HG02610 (cell line): ENCODE results near the gene DCBLD1.
"Not testable (repeated sequence)": the region's sequence is repeated elsewhere in the genome, so short reads cannot be mapped to it uniquely, and the experiment has no call there.

ENCODE experiments used
- ATAC-seq: cut with Tn5 transposase; IDR thresholded peaks from one replicate; pipeline ENCODE4 v1.9.1; 2021; ENCODE audit warnings: mild to moderate bottlenecking, moderate library complexity; ENCODE audit not compliant: unreplicated experiment

Gene DCBLD1

GRCh38 chr6:117482240-117483003, at the start of gene DCBLD1:
TSS of gene DCBLD1 (plus strand) at chr6:117482674. CDS start at chr6:117482782, 108 bp downstream.
- peak; percentile 88 for ATAC-seq

- ATAC-seq, result no peak
Observed at GRCh38 chr6:117440706-117441525, 41.6 kb upstream of the DCBLD1 start.

- no peak for ATAC-seq
Observed at GRCh38 chr6:117441824-117442264, 40.6 kb upstream of the DCBLD1 start.

GRCh38 chr6:117442313-117442712, 40.2 kb upstream of the DCBLD1 start:
- not testable (repeated sequence) for ATAC-seq

DNA sequence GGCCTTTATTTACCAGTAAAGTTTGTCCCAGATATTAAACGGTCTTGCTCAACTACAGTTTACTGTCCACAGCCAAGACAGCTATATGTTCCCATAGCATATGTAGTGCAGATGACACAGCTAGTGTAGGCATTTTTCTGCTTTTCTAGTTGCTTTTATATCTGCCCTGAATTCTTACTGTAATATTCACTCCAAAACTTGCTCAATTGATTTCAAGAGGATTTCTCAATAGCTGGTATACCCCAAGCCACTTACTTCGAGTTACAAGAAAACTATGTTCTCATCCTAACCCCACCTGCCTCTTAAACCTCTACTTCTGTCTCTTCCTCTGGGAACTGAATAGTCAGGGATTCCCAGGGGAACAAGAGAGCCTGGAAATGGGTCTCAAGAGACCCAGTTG, 37.9 kb upstream of the DCBLD1 start:
- no peak for ATAC-seq

GRCh38 chr6:117446861-117447260, 35.6 kb upstream of the DCBLD1 start:
- ATAC-seq, result no peak

DNA sequence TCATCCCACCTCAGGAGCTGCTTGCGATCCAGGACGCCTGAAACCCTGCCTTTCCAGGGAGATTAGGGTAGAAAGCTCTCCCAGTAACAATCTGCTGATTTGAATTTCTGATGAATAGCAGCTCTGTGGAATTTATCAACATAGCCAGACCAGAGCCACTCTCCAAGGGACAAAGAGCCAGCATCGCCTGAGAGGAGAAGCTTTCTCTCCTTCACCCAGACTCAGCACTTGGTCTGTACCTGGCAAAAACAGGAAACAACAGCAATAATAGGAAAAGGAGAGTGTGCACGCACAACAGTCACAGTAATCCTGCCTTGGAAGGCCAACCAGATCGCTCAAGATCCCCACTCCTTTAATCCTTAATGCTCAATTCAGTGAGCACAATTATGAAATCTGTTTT, 34.5 kb upstream of the DCBLD1 start:
- ATAC-seq, result no peak

- ATAC-seq, result no peak
Observed at GRCh38 chr6:117448732-117449485, 33.6 kb upstream of the DCBLD1 start.

DNA sequence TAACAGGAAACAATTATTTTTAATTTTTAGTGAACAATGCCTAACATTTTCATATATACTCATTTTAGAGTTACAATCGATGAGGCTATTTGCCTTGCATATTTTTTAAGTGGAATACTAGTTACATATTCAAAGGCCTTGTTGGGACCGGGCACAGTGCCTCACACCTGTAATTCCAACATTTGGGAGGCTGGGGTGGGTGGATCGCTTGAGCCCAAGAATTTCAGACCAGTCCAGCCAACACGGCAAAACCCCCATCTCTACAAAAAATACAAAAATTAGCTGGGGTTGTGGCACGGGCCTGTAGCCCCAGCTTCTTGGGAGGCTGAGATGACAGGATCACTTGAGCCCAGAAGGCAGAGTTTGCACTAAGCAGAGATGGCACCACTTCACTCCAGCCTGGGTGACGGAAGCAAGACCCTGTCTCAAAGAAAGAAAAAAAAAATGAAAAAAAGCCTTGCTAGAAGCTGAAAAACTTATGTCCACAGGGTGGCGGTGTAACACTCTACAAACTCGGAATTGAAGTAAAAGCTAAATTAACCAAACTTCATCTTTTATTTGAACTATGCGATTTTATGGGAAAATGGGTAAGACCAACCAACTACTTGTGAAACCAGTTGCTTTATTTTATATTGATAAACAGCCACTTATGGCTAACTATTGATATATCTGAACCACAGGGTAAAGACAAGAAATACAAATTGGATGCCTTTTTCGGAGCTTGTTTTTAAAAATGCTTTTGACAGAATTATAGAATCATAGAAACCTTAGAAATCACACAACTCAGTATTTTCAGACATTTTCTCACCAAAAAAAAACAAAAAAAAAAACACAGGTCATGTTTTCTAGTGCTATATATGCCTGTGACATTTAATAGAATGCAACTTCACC, 32.7 kb upstream of the DCBLD1 start:
- no peak for ATAC-seq

GRCh38 chr6:117451671-117452070, 30.8 kb upstream of the DCBLD1 start:
- ATAC-seq, result no peak

DNA sequence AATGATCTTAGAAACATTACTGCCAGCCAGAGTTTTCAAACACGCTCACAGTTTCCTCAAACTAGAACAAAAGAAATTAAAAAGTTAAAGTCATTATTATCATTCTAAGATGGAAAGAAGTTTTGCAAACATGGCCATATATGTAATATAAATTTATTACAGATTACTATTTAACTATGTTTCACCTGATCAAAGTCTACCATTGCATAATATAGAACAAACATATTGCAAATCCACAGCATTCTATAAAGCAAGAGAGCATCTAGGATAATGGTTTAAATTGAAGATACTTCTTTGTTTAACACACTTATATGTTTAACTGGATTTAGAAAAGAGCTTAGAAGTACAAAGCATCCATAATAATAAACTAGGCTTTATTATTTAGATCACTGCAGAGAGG, 26.2 kb upstream of the DCBLD1 start:
- ATAC-seq, result no peak

GRCh38 chr6:117456998-117457397, 25.5 kb upstream of the DCBLD1 start:
- no peak for ATAC-seq

DNA sequence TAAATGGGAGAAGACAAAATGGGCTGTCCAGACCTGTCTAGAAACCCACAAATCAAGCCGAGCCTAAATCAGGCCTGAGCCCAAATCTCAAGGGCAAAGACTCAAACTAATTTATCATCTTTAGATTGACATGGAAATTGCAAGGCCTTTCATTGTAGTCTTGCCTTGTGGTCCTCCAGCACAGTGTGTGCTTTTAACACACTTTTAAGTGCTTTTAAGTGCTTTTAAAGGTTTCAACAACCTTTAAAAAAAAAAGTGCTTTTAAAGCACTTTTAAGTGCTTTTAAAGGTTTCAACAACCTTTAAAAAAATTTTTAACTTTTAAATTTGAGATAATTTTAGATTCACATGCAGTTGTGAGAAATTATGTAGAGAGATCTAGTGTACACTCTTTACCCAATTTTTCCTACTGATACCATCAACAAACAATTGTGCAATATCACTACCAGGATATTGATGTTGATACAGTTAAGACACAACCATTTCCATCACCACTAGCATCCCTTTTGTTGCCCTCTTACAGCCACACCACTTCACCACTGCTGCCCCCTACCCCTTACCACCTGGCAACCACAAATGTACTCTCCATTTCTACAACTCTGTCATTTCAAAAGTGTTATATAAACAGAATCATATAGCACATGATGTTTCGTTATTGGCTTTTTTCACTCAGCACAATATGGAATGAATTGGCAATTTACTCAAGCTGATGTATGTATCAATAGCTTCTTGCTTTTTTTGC, 23.1 kb upstream of the DCBLD1 start:
- ATAC-seq, result no peak

DNA sequence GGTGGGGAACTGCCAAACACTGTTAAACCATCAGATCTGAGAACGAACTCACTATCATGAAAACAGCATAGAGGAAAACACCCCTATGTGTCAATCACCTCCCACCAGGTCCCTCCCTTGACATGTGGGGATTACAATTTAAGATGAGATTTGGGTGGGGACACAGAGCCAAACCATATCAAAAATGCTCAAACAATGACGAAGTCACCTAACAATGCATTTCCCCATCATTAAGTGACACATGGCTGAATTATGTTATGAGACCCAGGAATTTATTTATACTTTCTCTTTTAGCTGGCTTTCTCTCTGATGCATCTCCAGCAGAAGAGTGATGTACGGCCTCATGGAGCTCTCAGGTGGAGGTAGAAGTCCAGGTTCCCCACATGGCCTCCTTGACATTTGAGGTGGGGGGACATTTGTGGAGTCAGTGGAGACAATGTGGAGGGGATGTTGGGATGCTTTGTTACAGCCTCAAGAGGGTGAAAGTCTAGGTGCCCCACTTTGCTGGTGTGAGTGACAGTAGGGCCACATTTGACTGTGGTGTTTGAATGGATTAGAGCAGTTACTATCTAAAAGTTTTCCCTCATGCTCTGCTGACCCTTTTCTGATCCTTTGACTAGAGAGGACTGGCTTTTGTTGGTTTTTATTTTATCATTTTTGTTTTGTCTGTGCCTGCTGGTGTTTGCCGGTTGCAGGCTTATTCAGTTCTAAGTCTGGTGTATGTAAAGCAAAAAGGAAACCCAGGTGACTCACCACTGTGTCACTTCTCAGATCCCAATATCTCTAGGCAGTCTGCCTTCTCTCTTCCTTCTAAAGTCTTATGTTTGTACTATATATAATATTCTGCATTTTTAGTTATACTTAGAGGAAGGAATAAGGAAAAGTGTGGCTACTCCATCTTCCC, 18.5 kb upstream of the DCBLD1 start:
- peak; percentile 94 for ATAC-seq

GRCh38 chr6:117464700-117465099, 17.8 kb upstream of the DCBLD1 start:
- ATAC-seq, result peak; percentile 14

GRCh38 chr6:117465691-117466090, 16.8 kb upstream of the DCBLD1 start:
- no peak for ATAC-seq

DNA sequence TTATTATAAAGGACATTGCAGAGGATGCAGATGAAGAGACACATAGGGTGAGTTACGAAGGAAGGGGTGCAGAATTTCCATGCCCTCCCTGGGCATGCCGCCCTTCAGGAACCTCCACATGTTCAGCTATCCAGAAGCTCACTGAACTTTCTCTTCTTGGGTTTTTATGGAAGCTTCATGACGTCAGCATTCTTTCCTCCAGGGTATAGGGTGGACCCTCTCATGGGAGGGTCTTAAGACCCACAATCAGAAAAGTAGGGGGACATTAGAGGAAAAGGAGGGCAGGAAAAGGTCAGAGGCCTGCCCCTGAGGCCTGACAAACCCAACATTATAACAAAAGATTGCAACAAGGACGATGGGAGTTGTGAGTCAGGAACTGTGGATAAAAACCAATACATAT, 14.6 kb upstream of the DCBLD1 start:
- no peak for ATAC-seq

- ATAC-seq, result not testable (repeated sequence)
Observed at GRCh38 chr6:117468527-117468926, 13.9 kb upstream of the DCBLD1 start.

DNA sequence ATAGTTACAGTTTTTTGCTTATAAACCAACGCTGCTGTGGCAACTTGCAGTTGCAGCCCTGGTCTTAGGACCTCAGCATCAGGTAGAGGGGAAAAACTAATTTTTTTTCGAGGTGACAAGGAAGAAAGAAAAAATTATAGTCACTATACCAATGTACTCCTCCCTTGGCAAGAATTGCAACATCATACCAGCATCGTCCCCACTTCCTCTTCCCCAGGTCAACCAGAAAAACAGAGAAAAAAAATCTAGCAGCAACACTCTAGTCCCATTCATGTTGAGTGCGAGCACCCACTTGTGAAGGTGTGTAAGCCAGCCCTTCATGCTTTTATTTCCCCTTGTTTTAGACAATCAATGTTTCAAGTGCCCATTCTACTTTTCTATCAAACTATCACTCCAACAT, 13.1 kb upstream of the DCBLD1 start:
- no peak for ATAC-seq
